Panc1 (cell line): ENCODE data around the gene SPINK8.

Experiments
- POLR2AphosphoS5 ChIP-seq: IDR thresholded peaks from 2 replicates; pipeline ENCODE4 v1.6.1; 2012; ENCODE audit warnings: mild to moderate bottlenecking, low read depth, low read length, moderate library complexity
- TCF7L2 ChIP-seq: IDR thresholded peaks from 2 replicates; pipeline ENCODE4 v1.6.1; 2011; ENCODE audit warnings: mild to moderate bottlenecking, low read depth, low read length, inconsistent platforms
- TF ChIP-seq, protein P1 (sequence below): fragments of 450-650 bp; IDR thresholded peaks from 2 replicates; pipeline ENCODE4 v1.5.1; 2017; ENCODE audit warnings: mild to moderate bottlenecking

- TF ChIP-seq POLR2AphosphoS5 (no peak), TCF7L2 (no peak)
- TF ChIP-seq, protein P1, sequence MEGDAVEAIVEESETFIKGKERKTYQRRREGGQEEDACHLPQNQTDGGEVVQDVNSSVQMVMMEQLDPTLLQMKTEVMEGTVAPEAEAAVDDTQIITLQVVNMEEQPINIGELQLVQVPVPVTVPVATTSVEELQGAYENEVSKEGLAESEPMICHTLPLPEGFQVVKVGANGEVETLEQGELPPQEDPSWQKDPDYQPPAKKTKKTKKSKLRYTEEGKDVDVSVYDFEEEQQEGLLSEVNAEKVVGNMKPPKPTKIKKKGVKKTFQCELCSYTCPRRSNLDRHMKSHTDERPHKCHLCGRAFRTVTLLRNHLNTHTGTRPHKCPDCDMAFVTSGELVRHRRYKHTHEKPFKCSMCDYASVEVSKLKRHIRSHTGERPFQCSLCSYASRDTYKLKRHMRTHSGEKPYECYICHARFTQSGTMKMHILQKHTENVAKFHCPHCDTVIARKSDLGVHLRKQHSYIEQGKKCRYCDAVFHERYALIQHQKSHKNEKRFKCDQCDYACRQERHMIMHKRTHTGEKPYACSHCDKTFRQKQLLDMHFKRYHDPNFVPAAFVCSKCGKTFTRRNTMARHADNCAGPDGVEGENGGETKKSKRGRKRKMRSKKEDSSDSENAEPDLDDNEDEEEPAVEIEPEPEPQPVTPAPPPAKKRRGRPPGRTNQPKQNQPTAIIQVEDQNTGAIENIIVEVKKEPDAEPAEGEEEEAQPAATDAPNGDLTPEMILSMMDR = no peak
Measured at GRCh38 chr3:48275287-48276027, 58.0 kb downstream of the SPINK8 start.
